OCI-LY1 (cell line): Measurements from ENCODE around the gene TLE2.

Experiments
- H2AFZ ChIP-seq: fragments of 200-600 bp; sonication (generic), shearing (Covaris generic); 2 replicates; pipeline ENCODE4 v1.6.0; 2014; ENCODE audit warnings: antibody characterized with exemption, mild to moderate bottlenecking, low read length
- H3F3A ChIP-seq: fragments of 200-600 bp; sonication (generic), shearing (Covaris generic); 2 replicates; pipeline ENCODE4 v1.6.0; 2014; ENCODE audit warnings: mild to moderate bottlenecking, antibody characterized with exemption, low read length, moderate library complexity; ENCODE audit not compliant: insufficient read depth
- H3K27ac ChIP-seq: fragments of 200-600 bp; sonication (generic); 2 replicates; pipeline ENCODE4 v1.5.1; 2014; ENCODE audit warnings: low read length, mixed run types, mild to moderate bottlenecking, low read depth; ENCODE audit not compliant: poor library complexity, severe bottlenecking
- H3K27me3 ChIP-seq: fragments of 200-600 bp; sonication (generic); 2 replicates; pipeline ENCODE4 v1.6.0; 2014; ENCODE audit warnings: antibody characterized with exemption, mild to moderate bottlenecking, low read length, moderate library complexity; ENCODE audit not compliant: insufficient read depth
- H3K36me3 ChIP-seq: fragments of 200-600 bp; sonication (generic); 2 replicates; pipeline ENCODE4 v1.6.1; 2014; ENCODE audit warnings: mild to moderate bottlenecking, antibody characterized with exemption, low read length, moderate library complexity, mixed read lengths; ENCODE audit not compliant: insufficient read depth
- H3K4me1 ChIP-seq: fragments of 200-600 bp; sonication (generic); 2 replicates; pipeline ENCODE4 v1.5.1; 2014; ENCODE audit warnings: mild to moderate bottlenecking, low read length, moderate library complexity; ENCODE audit not compliant: insufficient read depth, severe bottlenecking
- H3K4me2 ChIP-seq: fragments of 200-600 bp; sonication (generic), shearing (Covaris generic); 2 replicates; pipeline ENCODE4 v1.6.1; 2014; ENCODE audit warnings: low read length
- H3K4me3 ChIP-seq: fragments of 200-600 bp; sonication (generic); 2 replicates; pipeline ENCODE4 v1.5.1; 2014; ENCODE audit warnings: low read length, low read depth, mild to moderate bottlenecking, mixed read lengths; ENCODE audit not compliant: poor library complexity, severe bottlenecking
- H3K79me2 ChIP-seq: fragments of 200-600 bp; shearing (Covaris generic); 2 replicates; pipeline ENCODE4 v1.6.1; 2016; ENCODE audit warnings: mixed run types, low read length, mixed read lengths; ENCODE audit not compliant: insufficient read depth
- H3K9ac ChIP-seq: fragments of 200-600 bp; sonication (generic), shearing (Covaris generic); 2 replicates; pipeline ENCODE4 v1.6.1; 2014; ENCODE audit warnings: mild to moderate bottlenecking, low read length, mixed read lengths
- H3K9me2 ChIP-seq: fragments of 200-600 bp; sonication (generic), shearing (Covaris generic); 2 replicates; pipeline ENCODE4 v1.6.1; 2014; ENCODE audit warnings: low read depth, mild to moderate bottlenecking, low read length, mixed read lengths
- H3K9me3 ChIP-seq: fragments of 200-600 bp; shearing (Covaris generic); 2 replicates; pipeline ENCODE4 v1.6.1; 2014; ENCODE audit warnings: low read length, mixed read lengths
- H4K20me1 ChIP-seq: fragments of 200-600 bp; sonication (generic), shearing (Covaris generic); 2 replicates; pipeline ENCODE4 v1.6.0; 2016; ENCODE audit warnings: mild to moderate bottlenecking, low read length; ENCODE audit not compliant: insufficient read depth
- CTCF ChIP-seq: fragments of 200-600 bp; sonication (generic), shearing (Covaris generic); IDR thresholded peaks from 2 replicates; pipeline ENCODE4 v1.5.1; 2017; ENCODE audit warnings: mild to moderate bottlenecking, antibody characterized with exemption, low read length, moderate library complexity, mixed read lengths
- EZH2 ChIP-seq: fragments of 200-600 bp; sonication (generic), shearing (Covaris generic); IDR thresholded peaks from 2 replicates; pipeline ENCODE4 v1.8.0; 2017; ENCODE audit warnings: borderline replicate concordance, mixed run types, mild to moderate bottlenecking, antibody characterized with exemption, low read length, moderate library complexity, mixed read lengths

TLE2 gene

GRCh38 chr19:3024509-3024869, 4.6 kb downstream of the TLE2 start:
- Histone ChIP-seq H3K9me2 (no peaks in the 10 kb centered on the region), H3K9me3 (no peaks in the 10 kb centered on the region), H3K4me2 (no peak overlapping the region), H3K36me3 (no peaks in the 10 kb centered on the region), H3K79me2 (no peaks in the 10 kb centered on the region), H4K20me1 (no peaks in the 10 kb centered on the region), H3K4me1 (no peaks in the 10 kb centered on the region), H3K4me3 (no peak overlapping the region), H2AFZ (no peak overlapping the region), H3K27ac (no peak overlapping the region), H3K9ac (no peak overlapping the region), H3K27me3 (peaks cover 12% of the 10 kb centered on the region), H3F3A (no peaks in the 10 kb centered on the region)
- TF ChIP-seq EZH2 (no peak), CTCF (no peak)

- H3K9me2 ChIP-seq = no peaks in the 10 kb centered on the region
- no peaks in the 10 kb centered on the region for H3K79me2 ChIP-seq
- no peak overlapping the region for H2AFZ ChIP-seq
- H4K20me1 ChIP-seq = no peaks in the 10 kb centered on the region
- H3K4me1 ChIP-seq = no peaks in the 10 kb centered on the region
- no peaks in the 10 kb centered on the region for H3F3A ChIP-seq
- no peak overlapping the region for H3K27ac ChIP-seq
- H3K36me3 ChIP-seq = no peaks in the 10 kb centered on the region
- H3K4me3 ChIP-seq = no peak overlapping the region
- no peak overlapping the region for H3K4me2 ChIP-seq
- TF ChIP-seq EZH2 (no peak), CTCF (no peak)
- H3K9me3 ChIP-seq = no peaks in the 10 kb centered on the region
- no peak overlapping the region for H3K9ac ChIP-seq
- H3K27me3 ChIP-seq = peaks cover 7% of the 10 kb centered on the region; the same call in 1 of the 2 replicates
Observed at GRCh38 chr19:3020321-3020960, 8.6 kb downstream of the TLE2 start.

- H3K4me3 ChIP-seq = no peak overlapping the region
- H4K20me1 ChIP-seq = no peaks in the 10 kb centered on the region
- H3K9me2 ChIP-seq = no peaks in the 10 kb centered on the region
- H3K27me3 ChIP-seq = peaks cover 7% of the 10 kb centered on the region; the same call in 1 of the 2 replicates
- no peak for TF ChIP-seq EZH2
- TF ChIP-seq CTCF = no peak
- no peak overlapping the region for H3K27ac ChIP-seq
- H3K36me3 ChIP-seq = no peaks in the 10 kb centered on the region
- no peaks in the 10 kb centered on the region for H3K9me3 ChIP-seq
- H3K79me2 ChIP-seq = no peaks in the 10 kb centered on the region
- H3K9ac ChIP-seq = no peak overlapping the region
- H3K4me2 ChIP-seq = no peak overlapping the region
- H3F3A ChIP-seq = no peaks in the 10 kb centered on the region
- no peaks in the 10 kb centered on the region for H3K4me1 ChIP-seq
- no peak overlapping the region for H2AFZ ChIP-seq
Observed at GRCh38 chr19:3019211-3019854, 9.7 kb downstream of the TLE2 start.
